OCI-M1 (cell line): Measurements from ENCODE around the gene PTPN5.

Experiments used
- DNase-seq: peaks from one replicate; lab custom pipeline; 2025; lab: John Stamatoyannopoulos, UW

Gene PTPN5

GRCh38 chr11:18709414-18709813 is 82.2 kb downstream of the PTPN5 start:
- DNase-seq: no peak

GRCh38 chr11:18707811-18708340 is 83.7 kb downstream of the PTPN5 start:
- no peak for DNase-seq

- no peak for DNase-seq
Observed at GRCh38 chr11:18706330-18707243, 85.0 kb downstream of the PTPN5 start.

GRCh38 chr11:18705651-18706281 is 85.8 kb downstream of the PTPN5 start:
- no peak for DNase-seq

- no peak for DNase-seq
Observed at GRCh38 chr11:18704698-18705097, 86.9 kb downstream of the PTPN5 start.

- DNase-seq: no peak
Observed at GRCh38 chr11:18704045-18704645, 87.5 kb downstream of the PTPN5 start.

GRCh38 chr11:18703001-18703763 is 88.4 kb downstream of the PTPN5 start:
- no peak for DNase-seq

- no peak for DNase-seq
Observed at GRCh38 chr11:18701614-18702216, 89.9 kb downstream of the PTPN5 start.

- DNase-seq: no peak
Observed at GRCh38 chr11:18700872-18701271, 90.7 kb downstream of the PTPN5 start.

- DNase-seq: no peak
Observed at GRCh38 chr11:18700375-18700774, 91.2 kb downstream of the PTPN5 start.

- peak; percentile 28 for DNase-seq
Observed at GRCh38 chr11:18699848-18700261, 91.7 kb downstream of the PTPN5 start.

GRCh38 chr11:18699269-18699596 is 92.4 kb downstream of the PTPN5 start:
- no peak for DNase-seq

GRCh38 chr11:18698341-18699268 is 93.0 kb downstream of the PTPN5 start, which contains the start of gene TMEM86A:
TMEM86A (plus strand) TSS chr11:18698779; CDS start chr11:18698887, 108 bp downstream.
- DNase-seq: peak; percentile 89

GRCh38 chr11:18697576-18697975 is 94.0 kb downstream of the PTPN5 start:
- no peak for DNase-seq

- no peak for DNase-seq
Observed at GRCh38 chr11:18696638-18697225, 94.9 kb downstream of the PTPN5 start.

GRCh38 chr11:18692941-18693760 is 98.4 kb downstream of the PTPN5 start:
- DNase-seq: peak; percentile 76

- peak; percentile 73 for DNase-seq
Observed at GRCh38 chr11:18691467-18692140, 100.0 kb downstream of the PTPN5 start.

- DNase-seq: no peak
Observed at GRCh38 chr11:18684267-18684666, 107.3 kb downstream of the PTPN5 start.
